ENCODE data around the gene RNF114.

Gene RNF114

GRCh38 chr20:49936153-49937026 is at the start of gene RNF114:
TSS of gene RNF114 (plus strand) at chr20:49936397. CDS start at chr20:49936413, 16 bp downstream.
- DNase-seq (ENCODE audit: insufficient read length, low spot score): peak; percentile 89
- peak; percentile 97 for TF ChIP-seq POLR2A (IDR thresholded peaks at IDR 0.05; ENCODE audit: low read depth, low read length)
- FAIRE-seq: no peak

GRCh38 chr20:49886571-49887213 is 49.5 kb upstream of the RNF114 start:
- no peak for FAIRE-seq
- TF ChIP-seq POLR2A (IDR thresholded peaks at IDR 0.05; ENCODE audit: low read depth, low read length): no peak
- no peak for DNase-seq (ENCODE audit: insufficient read length, low spot score)

- TF ChIP-seq POLR2A (IDR thresholded peaks at IDR 0.05; ENCODE audit: low read depth, low read length): no peak
- DNase-seq (ENCODE audit: insufficient read length, low spot score): no peak
- no peak for FAIRE-seq
These were observed 48.7 kb upstream of the RNF114 start for GRCh38 chr20:49887251-49888211.

- peak; percentile 93 for DNase-seq (ENCODE audit: insufficient read length, low spot score)
- TF ChIP-seq POLR2A (IDR thresholded peaks at IDR 0.05; ENCODE audit: low read depth, low read length): no peak
- no peak for FAIRE-seq
These were observed 47.8 kb upstream of the RNF114 start for GRCh38 chr20:49888212-49889000.

GRCh38 chr20:49889001-49889934 is 46.9 kb upstream of the RNF114 start:
- DNase-seq (ENCODE audit: insufficient read length, low spot score): no peak
- no peak for FAIRE-seq
- no peak for TF ChIP-seq POLR2A (IDR thresholded peaks at IDR 0.05; ENCODE audit: low read depth, low read length)

GRCh38 chr20:49889935-49890333 is 46.3 kb upstream of the RNF114 start:
- no peak for TF ChIP-seq POLR2A (IDR thresholded peaks at IDR 0.05; ENCODE audit: low read depth, low read length)
- DNase-seq (ENCODE audit: insufficient read length, low spot score) (no peak), FAIRE-seq (no peak)

GRCh38 chr20:49890471-49891361 is 45.5 kb upstream of the RNF114 start:
- no peak for TF ChIP-seq POLR2A (IDR thresholded peaks at IDR 0.05; ENCODE audit: low read depth, low read length)
- DNase-seq (ENCODE audit: insufficient read length, low spot score) (no peak), FAIRE-seq (no peak)

- DNase-seq (ENCODE audit: insufficient read length, low spot score) (no peak), FAIRE-seq (no peak)
- no peak for TF ChIP-seq POLR2A (IDR thresholded peaks at IDR 0.05; ENCODE audit: low read depth, low read length)
These were observed 44.6 kb upstream of the RNF114 start for GRCh38 chr20:49891476-49892110.

- no peak for FAIRE-seq
- no peak for DNase-seq (ENCODE audit: insufficient read length, low spot score)
- TF ChIP-seq POLR2A (IDR thresholded peaks at IDR 0.05; ENCODE audit: low read depth, low read length): no peak
These were observed 43.9 kb upstream of the RNF114 start for GRCh38 chr20:49892260-49892659.

- DNase-seq (ENCODE audit: insufficient read length, low spot score): no peak
- no peak for TF ChIP-seq POLR2A (IDR thresholded peaks at IDR 0.05; ENCODE audit: low read depth, low read length)
- FAIRE-seq: no peak
These were observed 43.4 kb upstream of the RNF114 start for GRCh38 chr20:49892817-49893216.

All from H54 (cell line).